ENCODE measurements around the gene COG5. TPM values are rescaled to one million over a fixed set of nuclear protein-coding genes. Genes with fewer than 3 reads are reported as not detected.

The COG5 gene
- polyA plus RNA-seq, 3 donors = 12.7 to 29.0 (median 28.1) TPM

- no peaks in the 10 kb centered on the region for H4K20me1 ChIP-seq (ENCODE audit: insufficient read depth, low read length)
- H3K4me1 Mint-ChIP-seq = peaks cover 6% of the 10 kb centered on the region
- H3K36me3 Mint-ChIP-seq = peaks cover 22 to 27% of the 10 kb centered on the region in 2 donors
- no peaks in the 10 kb centered on the region for H3K27me3 ChIP-seq (ENCODE audit: control insufficient read depth in 2 of 2, insufficient read depth in 2 of 2, low read length in 2 of 2)
- H3K9me3 ChIP-seq (replicated peaks in 1 of 2; ENCODE audit: control insufficient read depth in 1 of 2, insufficient read depth in 1 of 2, low read length in 2 of 2) = no peaks in the 10 kb centered on the region
- H3K4me3 Mint-ChIP-seq = no peak overlapping the region
- WGBS (ENCODE audit: insufficient coverage) = no CpG with 5 or more reads among the region's 2 CpGs
- H3K27me3 Mint-ChIP-seq (ENCODE audit: low read depth in 3 of 3) = peaks cover 0 to 1% (median 0%) of the 10 kb centered on the region in 3 donors
- no peak overlapping the region for H3K27ac Mint-ChIP-seq
- no peak overlapping the region for H2AFZ ChIP-seq (ENCODE audit: insufficient read depth, low read depth, low read length, poor library complexity, severe bottlenecking)
- no peak for DNase-seq
- intact Hi-C loops (cut with micrococcal nuclease) = no loop called here
- H3K4me2 ChIP-seq (replicated peaks; ENCODE audit: extremely low read depth, low read length, poor library complexity, severe bottlenecking) = no peak overlapping the region
- no peaks in the 10 kb centered on the region for H3K79me2 ChIP-seq (ENCODE audit: insufficient read depth, low read length)
- peaks cover 3 to 24% of the 10 kb centered on the region in 2 donors for H3K36me3 ChIP-seq (replicated peaks in 1 of 2; ENCODE audit: control insufficient read depth in 1 of 2, insufficient read depth in 2 of 2, low read length in 2 of 2)
- H3K4me3 ChIP-seq (replicated peaks in 1 of 3; ENCODE audit: low read depth in 2 of 3, low read length in 3 of 3) = no peak overlapping the region
- H3K9ac ChIP-seq (ENCODE audit: insufficient read depth, low read length, poor library complexity, severe bottlenecking) = no peak overlapping the region
- no peak overlapping the region for H3K27ac ChIP-seq (ENCODE audit: low read depth in 1 of 2, low read length in 2 of 2)
- no peak for TF ChIP-seq CTCF (IDR thresholded peaks at IDR 0.05)
- no peaks in the 10 kb centered on the region for H3K4me1 ChIP-seq (ENCODE audit: control insufficient read depth in 1 of 2, insufficient read depth in 2 of 2, low read length in 2 of 2)
- H3K9me3 Mint-ChIP-seq = no peaks in the 10 kb centered on the region
Measured at GRCh38 chr7:107319724-107320228, 243.9 kb downstream of the COG5 start.

DNA sequence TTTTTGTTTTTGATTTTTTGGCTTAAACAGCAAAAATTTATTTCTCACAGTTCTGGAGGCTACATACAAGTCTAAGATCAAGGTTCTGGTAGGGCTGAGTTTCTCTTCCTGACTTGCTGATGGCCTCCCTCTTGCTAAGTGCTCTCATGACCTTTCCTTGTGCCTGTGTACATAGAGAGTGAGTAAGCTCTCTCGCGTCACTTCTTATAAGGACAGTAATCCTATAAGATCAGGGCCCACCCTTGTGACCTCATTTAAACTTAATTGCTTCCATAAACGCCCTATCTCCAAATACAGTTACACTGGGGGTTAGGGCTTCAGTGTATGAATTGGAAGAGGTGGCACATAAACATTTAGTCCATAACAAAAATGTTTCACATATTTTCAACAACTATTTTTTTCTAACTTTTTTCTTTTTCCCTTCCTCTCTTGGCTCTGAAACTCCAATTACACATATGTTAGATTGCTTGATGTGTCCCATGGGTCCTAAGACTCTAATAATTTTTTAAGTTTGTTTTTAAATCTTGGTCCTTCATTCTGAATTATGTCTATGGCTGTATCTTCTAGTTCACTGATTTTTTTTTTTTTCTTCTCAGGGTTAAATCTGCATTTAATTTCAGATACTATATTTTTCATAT lies 245.1 kb downstream of the COG5 start:
- intact Hi-C loops (cut with micrococcal nuclease) = no loop called here
- Mint-ChIP-seq H3K27me3 (ENCODE audit: low read depth in 3 of 3) (peaks cover 0 to 1% (median 0%) of the 10 kb centered on the region in 3 donors), H3K4me3 (no peak overlapping the region), H3K4me1 (peaks cover 6% of the 10 kb centered on the region), H3K27ac (no peak overlapping the region), H3K9me3 (no peaks in the 10 kb centered on the region), H3K36me3 (peaks cover 25% of the 10 kb centered on the region in 2 donors)
- Histone ChIP-seq H3K79me2 (ENCODE audit: insufficient read depth, low read length) (no peaks in the 10 kb centered on the region), H3K9me3 (replicated peaks in 1 of 2; ENCODE audit: control insufficient read depth in 1 of 2, insufficient read depth in 1 of 2, low read length in 2 of 2) (no peaks in the 10 kb centered on the region), H3K4me1 (ENCODE audit: control insufficient read depth in 1 of 2, insufficient read depth in 2 of 2, low read length in 2 of 2) (no peaks in the 10 kb centered on the region), H3K27me3 (ENCODE audit: control insufficient read depth in 2 of 2, insufficient read depth in 2 of 2, low read length in 2 of 2) (no peaks in the 10 kb centered on the region), H3K27ac (ENCODE audit: low read depth in 1 of 2, low read length in 2 of 2) (no peak overlapping the region), H3K4me2 (replicated peaks; ENCODE audit: extremely low read depth, low read length, poor library complexity, severe bottlenecking) (no peak overlapping the region), H4K20me1 (ENCODE audit: insufficient read depth, low read length) (no peaks in the 10 kb centered on the region), H3K4me3 (replicated peaks in 1 of 3; ENCODE audit: low read depth in 2 of 3, low read length in 3 of 3) (no peak overlapping the region), H3K36me3 (replicated peaks in 1 of 2; ENCODE audit: control insufficient read depth in 1 of 2, insufficient read depth in 2 of 2, low read length in 2 of 2) (peaks cover 3 to 21% of the 10 kb centered on the region in 2 donors), H2AFZ (ENCODE audit: insufficient read depth, low read depth, low read length, poor library complexity, severe bottlenecking) (no peak overlapping the region), H3K9ac (ENCODE audit: insufficient read depth, low read length, poor library complexity, severe bottlenecking) (no peak overlapping the region)
- DNase-seq = no peak
- TF ChIP-seq CTCF (IDR thresholded peaks at IDR 0.05) = no peak
- no CpG with 5 or more reads among the region's 3 CpGs for WGBS (ENCODE audit: insufficient coverage)
